GM21717 (cell line): ENCODE data around the gene SRRM5.
"Not testable (repeated sequence)": the region's sequence is repeated elsewhere in the genome, so short reads cannot be mapped to it uniquely, and the experiment has no call there.

Experiments used
- ATAC-seq: cut with Tn5 transposase; IDR thresholded peaks from one replicate; pipeline ENCODE4 v1.9.1; 2021; ENCODE audit warnings: mild to moderate bottlenecking, moderate library complexity; ENCODE audit not compliant: unreplicated experiment

SRRM5 gene, protein sequence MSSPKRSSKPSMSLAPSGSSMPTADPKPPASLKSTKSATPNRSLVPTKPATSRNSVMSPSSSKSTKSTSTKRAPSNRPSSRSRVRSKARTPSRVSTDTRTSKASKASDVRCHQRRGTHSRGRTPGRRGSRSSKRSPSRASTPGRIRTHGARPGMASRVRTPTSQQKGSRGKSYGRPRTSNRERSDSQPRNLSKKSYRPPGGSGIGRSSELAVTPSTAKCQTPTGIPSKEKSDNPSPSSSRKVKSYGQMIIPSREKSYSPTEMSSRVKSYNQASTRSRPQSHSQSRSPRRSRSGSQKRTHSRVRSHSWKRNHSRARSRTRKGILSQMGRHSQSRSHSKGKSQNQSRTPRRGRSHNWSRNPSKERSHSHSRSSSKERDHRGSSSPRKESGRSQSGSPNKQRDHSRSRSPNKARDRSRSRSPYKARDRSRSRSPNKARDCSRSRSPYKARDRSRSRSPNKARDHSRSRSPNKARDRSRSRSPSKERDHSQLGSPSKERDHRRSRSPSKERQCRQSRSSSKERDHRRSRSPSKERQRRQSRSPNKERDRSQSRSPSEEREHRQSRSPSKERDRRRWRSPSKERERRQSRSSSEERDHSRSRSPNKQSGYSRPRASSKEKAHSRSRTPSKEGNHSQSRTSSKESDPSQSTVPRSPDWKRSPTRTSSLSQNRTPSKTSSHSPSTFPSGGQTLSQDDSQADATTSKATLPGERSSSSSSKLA

DNA sequence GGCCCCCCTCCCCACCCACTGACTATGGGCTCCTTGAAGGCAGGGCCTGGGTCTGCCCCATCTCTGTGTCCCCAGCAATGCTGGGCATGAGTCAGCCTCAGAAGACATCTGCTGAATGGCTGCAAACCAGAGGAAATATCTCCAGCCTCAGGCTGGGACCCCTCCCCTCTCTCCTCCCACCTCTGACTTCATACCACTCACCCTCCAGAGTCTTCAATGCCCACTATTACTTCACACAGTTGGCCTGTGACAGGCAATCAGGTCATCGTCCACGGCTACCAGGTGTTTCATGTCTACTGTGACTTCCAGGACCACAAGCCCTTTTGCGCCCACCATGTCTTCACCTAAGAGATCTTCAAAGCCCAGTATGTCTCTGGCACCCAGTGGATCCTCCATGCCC is at the start of gene SRRM5:
Gene SRRM5 (plus strand): TSS at position 301 of the 400 bp plus-strand sequence. CDS start 34 bp downstream, at position 335.
- no peak for ATAC-seq

DNA sequence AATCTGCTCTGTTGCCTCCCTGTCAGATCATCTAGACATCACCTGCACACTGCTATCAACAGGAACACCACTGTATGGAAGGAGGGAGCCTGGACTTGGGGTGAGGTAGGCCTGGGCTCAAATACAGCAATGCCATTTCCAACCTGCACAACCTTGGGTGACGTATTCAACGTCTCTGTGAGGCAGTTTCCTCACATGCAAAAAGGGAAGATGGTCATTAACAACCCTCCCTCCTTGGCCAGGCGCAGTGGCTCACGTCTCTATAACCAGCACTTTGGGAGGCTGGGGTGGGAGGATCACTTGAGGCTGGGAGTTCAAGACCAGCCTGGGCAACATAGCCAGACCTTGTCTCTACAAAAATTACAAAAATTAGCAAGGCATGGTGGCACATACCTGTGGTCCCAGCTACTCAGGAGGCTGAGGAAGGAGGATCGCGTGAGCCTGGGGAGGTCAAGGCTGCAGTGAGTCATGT is 49.6 kb upstream of the SRRM5 start:
- ATAC-seq = no peak

GRCh38 chr19:43562698-43563241 is 49.1 kb upstream of the SRRM5 start:
- ATAC-seq = peak; percentile 63

GRCh38 chr19:43563816-43564457 is 48.0 kb upstream of the SRRM5 start:
- ATAC-seq = no peak

GRCh38 chr19:43564800-43565199 is 47.1 kb upstream of the SRRM5 start:
- ATAC-seq = no peak

GRCh38 chr19:43569657-43570056 is 42.2 kb upstream of the SRRM5 start:
- no peak for ATAC-seq

GRCh38 chr19:43570174-43570791 is 41.6 kb upstream of the SRRM5 start:
- ATAC-seq = no peak

DNA sequence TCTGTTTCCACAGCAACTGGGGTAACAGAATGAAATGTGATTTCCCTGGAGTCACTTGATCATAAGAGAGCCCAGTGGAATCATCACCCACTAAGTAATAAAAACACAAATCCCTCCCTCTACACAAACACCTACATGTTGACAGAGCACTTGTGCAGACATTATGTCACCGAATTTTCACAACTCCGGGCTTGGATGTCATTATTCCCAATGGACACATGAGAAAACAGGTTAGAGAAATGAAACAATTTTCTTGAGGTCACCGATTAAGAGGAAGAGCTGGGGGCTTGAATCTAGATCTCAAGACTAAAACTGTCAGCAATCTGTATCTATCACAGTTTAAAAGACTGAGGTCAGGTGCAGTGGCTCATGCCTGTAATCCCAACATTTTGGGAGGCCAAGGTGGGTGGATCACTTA is 39.7 kb upstream of the SRRM5 start:
- no peak for ATAC-seq

DNA sequence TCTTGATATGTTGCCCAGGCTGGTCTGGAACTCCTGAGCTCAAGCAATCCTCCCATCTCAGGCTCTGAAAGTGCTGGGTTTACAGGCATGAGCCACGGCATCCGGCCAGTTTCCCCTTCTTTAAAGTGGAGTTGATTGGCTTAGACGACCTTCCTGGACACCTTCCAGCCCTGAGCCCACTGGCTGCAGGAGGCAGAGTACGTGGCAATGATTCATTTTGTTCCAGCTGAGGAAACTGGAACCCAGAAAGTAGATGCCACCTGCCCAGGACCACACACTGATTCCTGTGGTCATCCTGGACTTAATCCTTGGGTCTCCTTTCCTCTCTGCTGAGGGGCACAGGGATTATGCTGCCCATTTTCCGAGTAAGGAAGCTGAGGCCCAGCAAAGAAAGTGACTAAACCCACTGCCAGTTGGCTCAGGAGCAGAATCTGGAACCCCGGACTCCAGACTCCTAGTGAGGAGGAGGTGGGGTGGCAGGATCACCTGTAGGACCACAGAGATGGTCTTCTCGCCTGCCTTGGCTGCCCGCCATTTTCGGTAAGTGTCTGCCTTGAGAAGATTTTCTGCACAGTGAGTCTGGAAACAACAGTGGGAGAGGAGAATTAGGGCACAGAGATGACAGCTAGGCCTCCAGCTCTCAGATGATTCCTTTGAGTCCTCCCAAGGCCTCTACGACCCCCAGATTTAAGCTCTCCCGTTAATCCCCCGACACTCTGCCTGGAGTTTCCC is 37.3 kb upstream of the SRRM5 start:
- ATAC-seq = no peak

DNA sequence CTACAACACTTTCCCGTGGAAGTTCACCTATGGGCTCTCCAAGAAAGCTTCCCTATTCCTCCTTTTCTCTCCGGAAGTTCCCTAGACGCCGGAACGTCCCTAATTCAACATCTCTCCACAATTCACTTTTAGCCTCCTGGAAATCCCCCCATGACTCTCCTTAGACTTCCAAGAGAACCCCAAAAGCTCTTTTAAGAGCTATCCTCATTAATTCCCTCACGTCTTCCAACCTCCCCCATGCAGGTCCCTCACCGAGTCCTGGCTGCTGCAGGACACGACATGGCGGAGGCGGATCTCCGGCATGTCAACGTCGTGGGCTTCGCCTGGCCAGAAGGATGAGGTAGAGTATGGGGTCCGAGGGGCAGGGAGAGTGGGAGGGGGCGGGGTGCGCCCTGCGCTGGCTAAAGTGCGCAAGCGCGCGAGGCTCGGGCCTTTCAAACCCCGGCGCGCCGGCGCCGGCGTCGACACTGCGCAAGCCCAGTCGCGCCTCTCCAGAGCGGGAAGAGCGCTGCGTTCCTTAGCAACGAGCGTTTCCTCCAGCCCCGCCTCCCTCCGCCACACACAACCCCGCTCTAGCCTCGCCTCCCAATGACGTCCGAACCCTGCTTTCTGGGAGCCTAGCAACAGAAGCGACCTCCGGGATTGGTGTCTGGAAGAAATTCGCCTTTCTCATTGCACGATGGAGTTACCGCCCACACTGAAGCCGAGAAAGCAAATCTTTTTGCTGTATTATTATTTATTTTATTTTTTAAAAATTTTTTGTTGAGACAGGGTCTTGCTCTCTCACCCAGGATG is 36.5 kb upstream of the SRRM5 start, which contains the start of the genes PINLYP and XRCC1:
Gene PINLYP (plus strand): TSS at position 646 of the 795 bp plus-strand sequence. CDS start 1,391 bp downstream, outside the sequence.
Gene XRCC1 (minus strand): TSS at position 372 of the 795 bp plus-strand sequence. CDS start 69 bp downstream, at position 303.
- peak; percentile 90 for ATAC-seq

DNA sequence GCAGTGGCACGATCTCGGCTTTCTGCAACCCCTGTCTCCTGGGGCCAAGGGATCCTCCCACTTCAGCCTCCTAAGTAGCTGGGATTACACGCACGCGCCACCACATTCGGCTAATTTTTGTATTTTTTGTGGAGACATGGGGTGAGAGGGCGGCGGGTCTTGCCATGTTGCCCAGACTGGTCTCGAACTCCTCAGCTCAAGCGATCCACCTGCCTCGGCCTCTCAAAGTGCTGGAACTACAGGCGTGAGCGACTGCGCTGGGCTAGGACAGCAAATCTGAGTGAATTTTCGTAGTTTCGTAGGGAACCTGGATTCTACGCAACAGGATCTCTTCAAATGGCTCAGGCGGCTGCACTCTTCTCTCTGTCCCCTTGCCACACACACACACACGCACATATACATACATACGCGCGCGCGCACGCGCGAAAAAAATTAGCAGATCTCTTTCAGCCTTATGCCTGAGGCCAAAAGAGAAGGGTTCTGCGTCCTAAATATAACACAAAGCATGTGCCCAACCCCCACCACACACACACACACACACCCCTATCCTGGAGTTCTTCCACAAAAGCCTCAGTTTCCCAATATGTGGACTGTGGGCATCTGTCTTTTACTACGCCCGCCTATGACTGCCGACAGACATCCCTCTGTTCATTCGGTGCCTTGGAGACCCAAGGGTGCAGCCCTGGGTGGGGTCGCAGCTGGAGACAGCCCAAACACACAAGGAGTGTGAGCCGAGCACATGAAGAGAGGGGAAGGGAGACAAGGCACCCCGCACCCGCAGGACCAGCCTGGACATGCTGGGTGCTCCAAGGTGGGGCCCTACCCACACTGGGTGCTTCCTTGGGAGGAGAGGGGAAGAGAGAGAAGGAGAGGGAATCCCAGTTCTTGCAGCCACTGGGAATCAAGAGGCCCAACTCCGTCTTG is 35.7 kb upstream of the SRRM5 start:
- no peak for ATAC-seq

DNA sequence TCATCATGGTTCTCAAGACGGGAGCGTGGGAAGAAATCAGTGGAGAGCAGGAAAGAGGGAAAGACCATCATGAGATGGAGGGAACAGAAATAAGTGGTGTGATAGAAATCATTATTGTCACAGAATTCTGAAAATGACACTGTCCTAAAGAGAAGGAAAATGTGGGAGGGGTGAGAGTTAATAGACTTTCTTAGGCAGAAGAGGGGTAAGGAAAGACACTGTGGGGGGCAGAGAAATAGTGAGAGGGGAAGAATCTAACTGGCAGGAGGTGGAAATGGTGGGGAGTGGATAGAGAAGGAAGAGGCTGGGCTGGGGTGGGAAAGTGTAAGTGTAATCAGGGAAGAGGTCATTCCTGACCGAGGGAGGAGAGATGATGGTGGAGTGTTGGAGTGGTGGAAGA is 33.1 kb upstream of the SRRM5 start:
- ATAC-seq = no peak

DNA sequence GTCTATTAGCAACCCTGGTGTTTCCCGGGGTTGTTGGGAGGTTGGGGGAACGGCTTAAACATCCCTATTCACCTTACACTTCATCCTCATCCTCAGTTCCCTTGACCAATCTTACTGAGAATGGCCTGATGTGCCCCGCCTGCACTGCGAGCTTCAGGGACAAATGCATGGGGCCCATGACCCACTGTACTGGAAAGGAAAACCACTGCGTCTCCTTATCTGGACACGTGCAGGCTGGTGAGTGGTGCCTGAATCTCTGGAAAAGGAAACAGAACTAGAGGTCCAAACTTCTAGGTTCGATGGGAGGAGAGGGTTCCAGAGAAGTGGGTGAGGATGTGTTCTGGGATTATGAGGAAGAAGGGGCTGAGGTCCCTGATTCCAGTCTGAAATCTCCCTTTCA is 30.4 kb upstream of the SRRM5 start:
- no peak for ATAC-seq

DNA sequence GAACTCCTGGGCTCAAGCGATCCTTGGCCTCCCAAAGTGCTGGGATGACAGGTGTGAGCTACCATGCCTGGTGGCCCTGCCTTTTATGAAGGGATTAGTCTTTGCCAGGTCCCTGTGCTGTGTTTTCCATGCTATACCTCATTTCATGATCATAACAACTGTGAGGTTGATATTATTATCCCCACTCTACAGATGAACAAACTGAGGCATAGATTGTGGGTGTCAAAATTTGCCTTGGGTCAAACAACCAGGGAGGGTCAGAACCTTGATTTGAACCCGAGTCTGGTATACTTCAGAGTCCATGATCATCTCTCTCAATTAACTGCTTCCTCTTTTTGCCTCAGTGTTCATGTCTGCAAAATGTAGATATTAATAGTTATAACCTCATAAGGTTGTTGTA is 29.4 kb upstream of the SRRM5 start:
- no peak for ATAC-seq

- ATAC-seq = no peak
These were observed 27.4 kb upstream of the SRRM5 start for GRCh38 chr19:43584484-43584883.

DNA sequence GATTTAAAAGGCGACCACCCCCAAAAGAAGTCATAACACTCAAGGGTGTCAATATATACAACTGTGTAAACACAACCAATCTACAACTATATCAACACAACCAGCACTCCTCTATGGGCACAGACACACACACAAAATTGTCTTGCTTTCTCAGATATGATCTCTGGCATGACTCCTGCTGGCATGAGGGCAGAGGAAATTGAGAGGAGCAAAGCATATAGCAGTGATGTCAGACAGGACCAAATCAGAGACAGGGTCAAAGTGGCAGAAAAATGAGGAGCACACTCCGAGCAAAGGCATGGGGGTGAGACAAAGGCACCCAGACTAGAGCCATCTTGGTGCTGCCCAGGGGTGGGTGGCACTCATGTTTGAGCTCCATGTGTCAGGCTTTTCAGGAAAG is 25.5 kb upstream of the SRRM5 start:
- no peak for ATAC-seq

GRCh38 chr19:43587029-43587428 is 24.9 kb upstream of the SRRM5 start:
- ATAC-seq = not testable (repeated sequence)

DNA sequence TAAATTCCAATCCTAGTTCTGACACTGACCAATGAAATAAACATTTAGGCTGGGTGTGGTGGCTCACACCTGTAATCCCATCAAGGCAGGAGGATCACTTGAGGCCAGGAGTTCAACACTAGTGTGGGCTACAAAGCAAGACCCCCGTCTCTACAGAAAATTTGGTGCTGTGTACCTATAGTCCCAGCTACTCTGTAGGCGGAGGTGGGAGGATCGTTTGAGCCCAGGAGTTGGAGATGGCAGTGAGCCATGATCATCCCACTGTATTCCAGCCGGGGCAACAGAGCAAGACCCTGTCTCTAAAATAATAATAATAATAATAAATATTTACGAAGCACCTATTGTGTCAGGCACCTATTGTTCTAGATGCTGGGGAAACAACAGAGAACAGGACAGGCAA is 22.6 kb upstream of the SRRM5 start:
- ATAC-seq = no peak
